ENCODE results near the gene TRAPPC4.
"Not testable (repeated sequence)": the region's sequence is repeated elsewhere in the genome, so short reads cannot be mapped to it uniquely, and the experiment has no call there.

Gene TRAPPC4

GRCh38 chr11:119028346-119029068 lies 9.9 kb downstream of the TRAPPC4 start:
- POLR2A ChIA-PET = interaction anchor here (3.1 kb wide), 1 partner anchor 10 kb away, joined by 14 read pairs; the partner anchor contains the start of genes RPS25 and TRAPPC4
- CTCF ChIA-PET = no interaction called here
- no peak for DNase-seq (ENCODE audit: extremely low spot score)
- TF ChIP-seq FOXM1 (IDR thresholded peaks at IDR 0.05; ENCODE audit: borderline replicate concordance) (no peak), L3MBTL2 (conservative IDR thresholded peaks at IDR 0.05) (no peak), ELF4 (IDR thresholded peaks at IDR 0.05) (no peak), HDGF (IDR thresholded peaks at IDR 0.05; ENCODE audit: borderline replicate concordance) (no peak), LEF1 (IDR thresholded peaks at IDR 0.05; ENCODE audit: borderline replicate concordance) (no peak), ZNF384 (IDR thresholded peaks at IDR 0.05) (no peak), SP1 (IDR thresholded peaks at IDR 0.05) (no peak), FOXK2 (IDR thresholded peaks at IDR 0.05) (no peak), ARNT (IDR thresholded peaks at IDR 0.05) (no peak), CTBP1 (IDR thresholded peaks at IDR 0.05; ENCODE audit: borderline replicate concordance) (no peak), PKNOX1 (IDR thresholded peaks at IDR 0.05) (no peak), FOXA1 (IDR thresholded peaks at IDR 0.05) (no peak), TARDBP (IDR thresholded peaks at IDR 0.05) (no peak), SUZ12 (IDR thresholded peaks at IDR 0.05) (no peak), NFRKB (IDR thresholded peaks at IDR 0.05) (no peak), BHLHE40 (IDR thresholded peaks at IDR 0.05; ENCODE audit: borderline replicate concordance) (no peak)

GRCh38 chr11:119029069-119029339 lies 10.4 kb downstream of the TRAPPC4 start:
- no peak for DNase-seq (ENCODE audit: extremely low spot score)
- TF ChIP-seq ARNT (IDR thresholded peaks at IDR 0.05) = no peak
- TF ChIP-seq LEF1 (IDR thresholded peaks at IDR 0.05; ENCODE audit: borderline replicate concordance) = no peak
- no peak for TF ChIP-seq FOXK2 (IDR thresholded peaks at IDR 0.05)
- TF ChIP-seq FOXA1 (IDR thresholded peaks at IDR 0.05) = no peak
- TF ChIP-seq ELF4 (IDR thresholded peaks at IDR 0.05) = no peak
- CTCF ChIA-PET = no interaction called here
- POLR2A ChIA-PET = interaction anchor here (3.1 kb wide), 1 partner anchor 10 kb away, joined by 14 read pairs; the partner anchor contains the start of genes RPS25 and TRAPPC4

GRCh38 chr11:119029340-119030028 lies 10.9 kb downstream of the TRAPPC4 start:
- no peak for TF ChIP-seq SUZ12 (IDR thresholded peaks at IDR 0.05)
- no peak for TF ChIP-seq CTBP1 (IDR thresholded peaks at IDR 0.05; ENCODE audit: borderline replicate concordance)
- TF ChIP-seq TARDBP (IDR thresholded peaks at IDR 0.05) = no peak
- no peak for TF ChIP-seq FOXA1 (IDR thresholded peaks at IDR 0.05)
- TF ChIP-seq HDGF (IDR thresholded peaks at IDR 0.05; ENCODE audit: borderline replicate concordance) = no peak
- TF ChIP-seq SP1 (IDR thresholded peaks at IDR 0.05) = no peak
- TF ChIP-seq L3MBTL2 (conservative IDR thresholded peaks at IDR 0.05) = no peak
- no peak for TF ChIP-seq ZNF384 (IDR thresholded peaks at IDR 0.05)
- TF ChIP-seq BHLHE40 (IDR thresholded peaks at IDR 0.05; ENCODE audit: borderline replicate concordance) = no peak
- peak; percentile 34 for DNase-seq (ENCODE audit: extremely low spot score)
- ChIA-PET CTCF (interaction anchor here (0.5 kb wide), 1 partner anchor 73 kb away, joined by 3 read pairs; no protein-coding TSS in a partner anchor), POLR2A (interaction anchor here (1.0 to 3.1 kb wide), 3 partner anchors 11 to 32 kb away, joined by 3 to 14 read pairs (median 4); partner anchors contain the start of genes CENATAC, RPS25 and TRAPPC4)

- POLR2A ChIA-PET = interaction anchor here (1.0 to 3.1 kb wide), 3 partner anchors 11 to 32 kb away, joined by 3 to 14 read pairs (median 4); partner anchors contain the start of genes CENATAC, RPS25 and TRAPPC4
- DNase-seq (ENCODE audit: extremely low spot score) = no peak
- no peak for TF ChIP-seq CTBP1 (IDR thresholded peaks at IDR 0.05; ENCODE audit: borderline replicate concordance)
- no peak for TF ChIP-seq ZNF384 (IDR thresholded peaks at IDR 0.05)
- TF ChIP-seq ELF4 (IDR thresholded peaks at IDR 0.05) = no peak
- TF ChIP-seq FOXK2 (IDR thresholded peaks at IDR 0.05) = no peak
- no peak for TF ChIP-seq LEF1 (IDR thresholded peaks at IDR 0.05; ENCODE audit: borderline replicate concordance)
- no peak for TF ChIP-seq FOXA1 (IDR thresholded peaks at IDR 0.05)
- TF ChIP-seq SUZ12 (IDR thresholded peaks at IDR 0.05) = no peak
- no peak for TF ChIP-seq FOXM1 (IDR thresholded peaks at IDR 0.05; ENCODE audit: borderline replicate concordance)
- TF ChIP-seq L3MBTL2 (conservative IDR thresholded peaks at IDR 0.05) = no peak
- no peak for TF ChIP-seq SP1 (IDR thresholded peaks at IDR 0.05)
- TF ChIP-seq NFRKB (IDR thresholded peaks at IDR 0.05) = no peak
- no peak for TF ChIP-seq TARDBP (IDR thresholded peaks at IDR 0.05)
- no peak for TF ChIP-seq HDGF (IDR thresholded peaks at IDR 0.05; ENCODE audit: borderline replicate concordance)
- TF ChIP-seq BHLHE40 (IDR thresholded peaks at IDR 0.05; ENCODE audit: borderline replicate concordance) = no peak
- CTCF ChIA-PET = interaction anchor here (0.5 kb wide), 1 partner anchor 73 kb away, joined by 3 read pairs; no protein-coding TSS in a partner anchor
Observed at GRCh38 chr11:119030029-119030328, 11.4 kb downstream of the TRAPPC4 start.

GRCh38 chr11:119030329-119031047 lies 11.9 kb downstream of the TRAPPC4 start, which contains the start of gene SLC37A4:
TSS of gene SLC37A4 (minus strand) at chr11:119030877.
- no peak for TF ChIP-seq ARNT (IDR thresholded peaks at IDR 0.05)
- peak; percentile 99 for TF ChIP-seq L3MBTL2 (conservative IDR thresholded peaks at IDR 0.05)
- no peak for TF ChIP-seq LEF1 (IDR thresholded peaks at IDR 0.05; ENCODE audit: borderline replicate concordance)
- TF ChIP-seq HDGF (IDR thresholded peaks at IDR 0.05; ENCODE audit: borderline replicate concordance) = 0 out of 2 replicates have a peak, but pooled peaks have one; percentile 57
- ChIA-PET CTCF (interaction anchor here (1.5 kb wide), 1 partner anchor 13 kb away, joined by 6 read pairs; no protein-coding TSS in a partner anchor), POLR2A (interaction anchor here (1.0 to 3.1 kb wide), 3 partner anchors 12 to 33 kb away, joined by 3 to 14 read pairs (median 4); partner anchors contain the start of genes CENATAC, RPS25 and TRAPPC4)
- DNase-seq (ENCODE audit: extremely low spot score) = peak; percentile 99

GRCh38 chr11:119031912-119032280 lies 13.3 kb downstream of the TRAPPC4 start:
- ChIA-PET POLR2A (interaction anchor here (3.0 to 3.1 kb wide), 2 partner anchors 13 to 24 kb away, joined by 9 to 14 read pairs; partner anchors contain the start of genes HYOU1, RPS25 and TRAPPC4), CTCF (interaction anchor here (0.6 to 1.5 kb wide), 6 partner anchors 11 to 238 kb away, joined by 3 to 6 read pairs (median 4); no protein-coding TSS in a partner anchor)
- TF ChIP-seq LEF1 (IDR thresholded peaks at IDR 0.05; ENCODE audit: borderline replicate concordance) = no peak
- TF ChIP-seq CTBP1 (IDR thresholded peaks at IDR 0.05; ENCODE audit: borderline replicate concordance) = no peak
- no peak for TF ChIP-seq ELF4 (IDR thresholded peaks at IDR 0.05)
- no peak for TF ChIP-seq NFRKB (IDR thresholded peaks at IDR 0.05)
- no peak for TF ChIP-seq FOXA1 (IDR thresholded peaks at IDR 0.05)
- no peak for TF ChIP-seq FOXK2 (IDR thresholded peaks at IDR 0.05)
- no peak for TF ChIP-seq FOXM1 (IDR thresholded peaks at IDR 0.05; ENCODE audit: borderline replicate concordance)
- TF ChIP-seq SP1 (IDR thresholded peaks at IDR 0.05) = no peak
- TF ChIP-seq SUZ12 (IDR thresholded peaks at IDR 0.05) = no peak
- no peak for TF ChIP-seq ZNF384 (IDR thresholded peaks at IDR 0.05)
- no peak for TF ChIP-seq L3MBTL2 (conservative IDR thresholded peaks at IDR 0.05)
- no peak for TF ChIP-seq PKNOX1 (IDR thresholded peaks at IDR 0.05)
- TF ChIP-seq BHLHE40 (IDR thresholded peaks at IDR 0.05; ENCODE audit: borderline replicate concordance) = no peak
- TF ChIP-seq HDGF (IDR thresholded peaks at IDR 0.05; ENCODE audit: borderline replicate concordance) = no peak
- TF ChIP-seq TARDBP (IDR thresholded peaks at IDR 0.05) = no peak
- TF ChIP-seq ARNT (IDR thresholded peaks at IDR 0.05) = no peak
- DNase-seq (ENCODE audit: extremely low spot score) = no peak

GRCh38 chr11:119033421-119033820 lies 14.9 kb downstream of the TRAPPC4 start:
- DNase-seq (ENCODE audit: extremely low spot score); CTCF ChIA-PET: not testable (repeated sequence)
- POLR2A ChIA-PET = interaction anchor here (3.0 kb wide), 1 partner anchor 23 kb away, joined by 9 read pairs; the partner anchor contains the start of gene HYOU1
